Pons (tissue), 1 donor: ENCODE measurements around the gene STIP1.

Source experiments
- DNase-seq: peaks from one replicate; pipeline ENCODE4 v3.0.0-alpha.2; 2016; ENCODE audit warnings: low spot score

STIP1 gene

DNA sequence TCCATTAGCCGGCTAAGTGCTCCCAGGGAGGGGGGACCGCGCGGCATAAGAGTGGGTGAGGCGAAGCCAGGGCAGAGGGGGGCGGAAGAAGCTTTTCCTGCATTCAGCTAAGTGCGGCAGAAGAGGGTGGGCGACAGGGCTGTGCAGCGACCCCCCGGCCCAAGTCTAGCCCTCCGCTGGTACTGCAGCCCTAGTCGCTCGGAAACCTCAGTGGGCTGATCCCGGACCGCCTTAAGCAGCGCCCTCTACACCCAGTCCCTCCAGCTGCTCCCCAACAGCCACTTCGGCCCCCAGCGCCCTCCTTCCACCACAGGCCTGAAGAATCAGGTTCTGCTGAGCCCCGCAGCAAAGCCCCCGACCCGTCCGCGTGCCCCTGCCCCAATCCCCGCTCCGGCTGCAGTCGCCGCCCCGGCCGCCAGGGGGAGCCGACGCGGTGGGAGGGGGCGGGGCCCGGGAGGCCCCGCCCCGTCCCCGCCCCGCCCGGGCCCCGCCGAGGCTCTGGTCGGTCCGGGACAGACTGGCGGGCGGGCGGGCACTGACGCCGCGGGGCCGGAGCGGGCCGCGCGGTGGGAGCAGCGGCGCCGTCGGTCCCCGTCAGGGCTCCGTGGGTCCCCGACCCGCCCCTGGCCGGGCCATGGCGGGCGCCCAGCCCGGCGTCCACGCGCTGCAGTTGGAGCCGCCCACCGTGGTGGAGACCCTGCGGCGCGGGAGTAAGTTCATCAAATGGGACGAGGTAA lies 65.2 kb downstream of the STIP1 start, which contains the start of gene PLCB3:
TSS of gene PLCB3 (plus strand) at position 515 of the 737 bp plus-strand sequence. CDS start at position 635, 120 bp downstream.
- no peak for DNase-seq

DNA sequence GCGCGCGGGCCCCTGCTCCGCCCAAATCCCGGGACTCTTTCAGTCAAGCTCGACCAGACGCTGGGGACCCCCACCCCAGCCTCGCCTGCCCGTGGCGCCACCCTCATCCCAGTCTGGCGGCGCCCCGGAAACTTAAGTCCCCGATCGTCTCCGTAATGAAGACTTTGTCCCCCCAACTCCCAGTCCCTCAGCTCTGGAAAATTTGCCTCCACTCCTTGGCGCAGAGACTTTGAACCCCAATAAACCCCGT lies 65.7 kb downstream of the STIP1 start:
- no peak for DNase-seq

DNA sequence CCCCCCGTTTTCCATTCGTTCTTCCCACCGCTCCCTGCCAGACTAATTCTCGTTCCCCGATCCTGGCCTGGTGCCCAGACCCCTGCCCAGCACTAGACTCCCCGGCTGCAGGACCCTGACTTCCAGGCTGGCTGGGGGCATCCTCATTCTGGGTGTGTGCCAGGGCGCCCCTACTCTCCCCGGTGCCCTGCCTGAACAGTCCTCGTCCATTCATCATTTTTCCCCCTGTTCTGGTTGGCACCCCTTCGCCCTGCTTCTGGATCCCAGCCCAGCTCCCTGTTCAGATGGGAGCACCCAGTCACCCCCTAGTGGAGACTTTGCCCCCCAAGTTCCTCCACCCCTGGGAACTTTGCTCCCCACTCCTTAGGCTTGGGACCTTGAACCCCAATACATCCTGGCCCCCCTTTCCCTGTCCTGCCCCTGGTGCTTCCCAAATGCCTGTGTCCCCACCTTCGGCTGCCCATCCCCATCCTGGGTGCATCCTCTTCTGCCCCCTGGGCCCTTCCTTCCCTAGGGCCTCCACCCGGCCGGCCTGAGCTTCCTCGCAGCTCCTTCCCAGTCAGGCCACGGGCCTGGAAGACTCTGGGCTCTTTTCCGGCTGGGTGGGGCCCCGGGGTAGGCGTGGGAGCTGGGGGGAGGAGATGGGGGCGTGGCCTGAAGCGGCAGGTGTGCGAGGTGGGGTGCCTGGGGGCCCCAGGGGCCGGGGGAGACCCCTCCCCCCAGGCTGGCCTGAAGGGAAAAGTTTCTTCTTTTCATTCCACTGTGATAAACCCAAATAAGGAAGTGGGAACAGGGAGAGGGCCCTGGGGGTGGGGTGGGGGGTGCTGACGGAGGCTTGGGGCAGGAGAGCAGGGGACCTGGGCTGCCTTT lies 66.3 kb downstream of the STIP1 start:
- no peak for DNase-seq

DNA sequence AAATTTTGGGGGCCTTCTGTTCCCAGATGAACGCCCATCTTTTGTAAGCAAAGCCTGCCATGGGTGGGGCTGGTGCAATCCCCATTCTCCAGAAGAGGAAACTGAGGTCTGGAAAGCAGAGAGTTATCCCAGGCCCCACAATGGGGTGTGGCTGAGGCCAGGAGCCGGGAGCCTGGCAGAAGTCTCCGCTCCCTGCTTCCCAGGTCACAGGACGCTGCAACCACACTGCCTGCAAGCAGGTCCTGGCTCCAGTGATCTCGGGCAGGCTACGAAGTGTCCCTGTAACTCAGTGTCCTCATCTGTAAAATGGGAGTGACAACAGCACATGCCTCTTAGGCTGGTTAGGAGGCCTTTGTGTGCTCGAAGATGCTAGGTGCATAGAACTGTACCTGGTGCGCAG lies 67.1 kb downstream of the STIP1 start:
- no peak for DNase-seq

DNA sequence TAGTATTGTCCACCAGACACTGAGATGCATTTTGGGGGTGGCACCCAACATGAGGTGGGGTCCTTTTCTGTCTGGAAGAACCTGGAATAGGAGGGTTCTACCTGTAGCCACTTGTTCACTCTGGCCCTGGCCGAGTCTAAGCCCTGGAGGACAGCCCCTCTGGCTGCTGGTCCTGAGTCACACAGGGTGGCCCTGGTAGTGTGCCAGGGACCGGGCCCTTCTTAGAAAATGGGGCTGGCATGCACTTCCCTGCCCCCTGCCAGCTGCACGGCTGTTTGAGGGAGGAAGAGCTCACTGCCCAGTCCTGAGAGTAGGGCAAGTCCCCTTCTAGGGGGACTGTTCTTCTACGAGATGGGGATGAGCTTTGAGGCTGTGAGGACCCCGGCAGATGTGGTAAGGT lies 67.5 kb downstream of the STIP1 start:
- no peak for DNase-seq
